HT-29 (cell line): Measurements from ENCODE around the gene TM9SF1. TPM values are rescaled to one million over a fixed set of nuclear protein-coding genes. Genes with fewer than 3 reads are reported as not detected.

Experiments used
- DNase-seq: peaks from one replicate; pipeline ENCODE4 v3.0.0-alpha.2; 2015; ENCODE audit warnings: low spot score
- small RNA-seq: library from RNA; depleted of rRNA; stranded (forward); fragments of <200 nt; gene quantifications from one replicate; pipeline ENCODE3, GENCODE V24; 2014
- total RNA-seq: library from RNA; depleted of rRNA; stranded (reverse); fragments of >200 nt; shearing (Covaris generic); gene quantifications from 2 replicates; pipeline ENCODE4 v1.2.3, GENCODE V29; 2014; rRNA removed

TM9SF1 gene
- total RNA-seq, 1 experiment from 2014 or later = 44.4 TPM

GRCh38 chr14:24151404-24152080, 43.7 kb downstream of the TM9SF1 start:
- no peak for DNase-seq

- DNase-seq = no peak
Observed at GRCh38 chr14:24150993-24151392, 44.2 kb downstream of the TM9SF1 start.

GRCh38 chr14:24150567-24150966, 44.7 kb downstream of the TM9SF1 start:
- DNase-seq = no peak

- no peak for DNase-seq
Observed at GRCh38 chr14:24150061-24150460, 45.2 kb downstream of the TM9SF1 start.

GRCh38 chr14:24149302-24149969, 45.8 kb downstream of the TM9SF1 start:
- no peak for DNase-seq

GRCh38 chr14:24147761-24148428, 47.3 kb downstream of the TM9SF1 start:
- no peak for DNase-seq

- peak; percentile 94 for DNase-seq
Observed at GRCh38 chr14:24146978-24147760, 48.1 kb downstream of the TM9SF1 start, which contains the start of gene RNF31. RNF31 (plus strand) TSS chr14:24147498; CDS start chr14:24147699, 201 bp downstream.

GRCh38 chr14:24146453-24146977, 48.7 kb downstream of the TM9SF1 start, which contains the start of gene PSME2:
PSME2 (minus strand) TSS chr14:24146610; CDS start chr14:24146581, 29 bp downstream.
- peak; percentile 88 for DNase-seq

GRCh38 chr14:24145690-24146452, 49.4 kb downstream of the TM9SF1 start:
- no peak for DNase-seq

- DNase-seq = no peak
Observed at GRCh38 chr14:24145219-24145618, 50.0 kb downstream of the TM9SF1 start.

- no peak for DNase-seq
Observed at GRCh38 chr14:24144451-24144850, 50.8 kb downstream of the TM9SF1 start.

- no peak for DNase-seq
Observed at GRCh38 chr14:24143511-24143910, 51.7 kb downstream of the TM9SF1 start.

GRCh38 chr14:24141097-24141880, 54.0 kb downstream of the TM9SF1 start, which contains the start of gene EMC9:
EMC9 (minus strand) TSS chr14:24141591; CDS start chr14:24141304, 287 bp downstream.
- peak; percentile 98 for DNase-seq

GRCh38 chr14:24139272-24139934, 55.8 kb downstream of the TM9SF1 start:
- peak; percentile 32 for DNase-seq

Small RNA genes within 50 kb of the gene (small RNA-seq; reads per million reads assigned to genes)
- gene AL136295.4 (not detected), gene CHMP4A (not detected), gene IPO4 (not detected), gene IRF9 (not detected), gene MDP1 (not detected), gene RNA5SP383 (26.2 reads per million, percentile 93 among the genes with 10 or more reads in this experiment)

Other genes with a start within 250 kb of the TM9SF1 start
- gene DHRS4, start 241.7 kb downstream of the TM9SF1 start, total RNA-seq = 40.0 and 47.4 TPM in 2 replicates
- 29.2 and 35.7 TPM in 2 replicates for gene DHRS4L2, start 206.5 kb downstream of the TM9SF1 start, total RNA-seq
- 1.1 TPM in 2 replicates for gene CARMIL3, start 143.4 kb downstream of the TM9SF1 start, total RNA-seq
- gene CPNE6, start 123.9 kb downstream of the TM9SF1 start, total RNA-seq = not detected in 2 replicates
- gene PCK2, start 101.1 kb downstream of the TM9SF1 start, total RNA-seq = 30.5 and 36.1 TPM in 2 replicates
- gene DCAF11, start 80.7 kb downstream of the TM9SF1 start, total RNA-seq = 75.8 and 81.2 TPM in 2 replicates
- gene NRL, start 80.5 kb downstream of the TM9SF1 start, total RNA-seq = 4.5 and 6.5 TPM in 2 replicates
- 0.13 and 0.74 TPM in 2 replicates for gene FITM1, start 64.8 kb downstream of the TM9SF1 start, total RNA-seq
- 164 and 172 TPM in 2 replicates for gene PSME1, start 59.2 kb downstream of the TM9SF1 start, total RNA-seq
- gene EMC9, start 53.9 kb downstream of the TM9SF1 start, total RNA-seq = 52.4 and 63.9 TPM in 2 replicates
- gene PSME2, start 48.8 kb downstream of the TM9SF1 start, total RNA-seq = 175 and 210 TPM in 2 replicates
- gene RNF31, start 47.9 kb downstream of the TM9SF1 start, total RNA-seq = 62.3 and 67.8 TPM in 2 replicates
- gene IRF9, start 34.2 kb downstream of the TM9SF1 start, total RNA-seq = 49.6 and 69.8 TPM in 2 replicates
- gene REC8, start 23.4 kb downstream of the TM9SF1 start, total RNA-seq = 3.4 and 14.0 TPM in 2 replicates
- gene IPO4, start 6.6 kb downstream of the TM9SF1 start, total RNA-seq = 110 and 182 TPM in 2 replicates
- not detected in 2 replicates for gene TSSK4, start 10.3 kb upstream of the TM9SF1 start, total RNA-seq
- gene CHMP4A, start 18.0 kb upstream of the TM9SF1 start, total RNA-seq = 18.8 and 26.4 TPM in 2 replicates
- 9.8 and 16.3 TPM in 2 replicates for gene MDP1, start 20.6 kb upstream of the TM9SF1 start, total RNA-seq
- 104 and 143 TPM in 2 replicates for gene NEDD8, start 36.9 kb upstream of the TM9SF1 start, total RNA-seq
- gene GMPR2, start 37.5 kb upstream of the TM9SF1 start, total RNA-seq = 37.3 and 40.6 TPM in 2 replicates
- 29.1 and 35.9 TPM in 2 replicates for gene TINF2, start 47.2 kb upstream of the TM9SF1 start, total RNA-seq
- gene TGM1, start 67.7 kb upstream of the TM9SF1 start, total RNA-seq = 2.2 and 2.8 TPM in 2 replicates
- 32.1 and 34.4 TPM in 2 replicates for gene RABGGTA, start 76.2 kb upstream of the TM9SF1 start, total RNA-seq
- 19.7 and 20.1 TPM in 2 replicates for gene DHRS1, start 104.3 kb upstream of the TM9SF1 start, total RNA-seq
- 26.8 and 27.7 TPM in 2 replicates for gene NOP9, start 104.4 kb upstream of the TM9SF1 start, total RNA-seq
- gene CIDEB, start 112.5 kb upstream of the TM9SF1 start, total RNA-seq = 0.31 and 2.3 TPM in 2 replicates
- 13.3 and 16.5 TPM in 2 replicates for gene LTB4R2, start 114.7 kb upstream of the TM9SF1 start, total RNA-seq
- 9.8 and 10.6 TPM in 2 replicates for gene LTB4R, start 116.1 kb upstream of the TM9SF1 start, total RNA-seq
- 1.6 and 2.9 TPM in 2 replicates for gene ADCY4, start 139.6 kb upstream of the TM9SF1 start, total RNA-seq
- 20.7 and 24.9 TPM in 2 replicates for gene RIPK3, start 144.6 kb upstream of the TM9SF1 start, total RNA-seq
- 2.9 and 4.3 TPM in 2 replicates for gene NFATC4, start 172.7 kb upstream of the TM9SF1 start, total RNA-seq
- 21.3 and 25.1 TPM in 2 replicates for gene NYNRIN, start 203.6 kb upstream of the TM9SF1 start, total RNA-seq
- gene CBLN3, start 234.2 kb upstream of the TM9SF1 start, total RNA-seq = 0.70 and 2.5 TPM in 2 replicates
- gene KHNYN, start 234.5 kb upstream of the TM9SF1 start, total RNA-seq = 60.6 and 72.2 TPM in 2 replicates
- 25.5 and 32.6 TPM in 2 replicates for gene SDR39U1, start 247.3 kb upstream of the TM9SF1 start, total RNA-seq